ENCODE results near the gene CACNB3. TPM values are rescaled to one million over a fixed set of nuclear protein-coding genes. Genes with fewer than 3 reads are reported as not detected.
A peak's percentile ranks its signal among the peaks of the same experiment; 100 is the strongest.

Gene CACNB3
- total and polyA plus RNA-seq, 9 of the 15 experiments (the other 6 are each of a cell fraction or from before 2014, with no cell fraction given): 0.24 to 2.0 (median 1.5) TPM

DNA sequence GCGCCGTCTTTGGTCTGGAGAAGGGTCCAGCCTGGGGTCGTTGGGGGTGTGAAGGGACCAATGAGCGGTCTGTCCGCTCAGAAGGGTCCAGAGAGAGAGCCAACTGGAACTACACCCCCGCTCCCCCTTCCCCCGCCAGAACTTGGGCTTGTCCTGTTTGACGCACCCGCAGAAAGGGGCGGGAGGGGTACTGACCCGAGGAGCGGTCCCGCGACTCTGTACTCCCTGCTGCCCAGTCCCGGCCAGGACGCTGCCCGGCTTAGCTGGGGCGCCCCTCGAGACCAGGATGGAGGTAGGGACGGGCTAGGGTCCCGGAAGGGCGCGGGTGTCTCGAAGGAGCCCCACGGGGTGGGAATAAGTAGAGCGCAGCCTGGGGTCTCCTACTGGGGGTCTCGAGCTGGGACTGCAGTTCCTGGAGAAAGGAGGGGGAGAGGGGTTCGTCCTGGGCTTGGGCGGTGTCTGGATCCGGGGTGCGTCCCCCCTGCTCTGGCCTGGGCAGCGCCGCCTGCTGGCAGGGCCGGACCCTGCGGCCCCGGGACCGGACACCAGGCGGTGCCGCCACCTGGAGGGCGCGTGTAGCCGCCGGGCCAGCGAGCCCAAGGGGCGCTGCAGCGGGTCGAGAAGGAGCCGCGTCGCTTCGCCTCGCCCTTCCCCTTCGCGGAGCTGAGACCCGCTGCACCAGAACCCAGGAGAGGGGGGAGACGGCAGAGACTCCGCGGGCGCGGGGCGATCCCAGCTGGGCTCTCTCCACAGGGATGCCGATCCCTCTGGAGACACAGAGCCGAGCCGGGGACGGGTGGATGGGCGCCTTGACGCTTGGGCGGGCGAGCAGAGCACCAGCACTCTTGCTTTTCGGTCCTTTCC, 3.8 kb upstream of the CACNB3 start (continued):
- TF ChIP-seq THAP12 (CRISPR knock-in tag; IDR thresholded peaks at IDR 0.05) (0 out of 2 replicates have a peak, but pooled peaks have one; percentile 36), MAZ (CRISPR knock-in tag; conservative IDR thresholded peaks at IDR 0.05 in 1 of 2, IDR thresholded peaks at IDR 0.05 in 1 of 2) (peak; percentile 89), ZSCAN29 (IDR thresholded peaks at IDR 0.05) (peak; percentile 58; the same call in 1 of the 2 replicates), ZBTB7A (IDR thresholded peaks at IDR 0.05; ENCODE audit: borderline replicate concordance, control insufficient read depth, low read depth, low read length) (peak; percentile 96), ZNF384 (IDR thresholded peaks at IDR 0.05; ENCODE audit: low read depth, low read length) (peak; percentile 65), FOXA3 (CRISPR knock-in tag; conservative IDR thresholded peaks at IDR 0.05 in 1 of 2, IDR thresholded peaks at IDR 0.05 in 1 of 2) (peak in 1 of 2 experiments; percentile 78; a peak in 2 of 4 replicates), AFF1 (IDR thresholded peaks at IDR 0.05; ENCODE audit: low read depth in 1 of 2, partially characterized antibody in 2 of 2) (no peak), ZNF766 (CRISPR knock-in tag; conservative IDR thresholded peaks at IDR 0.05) (no peak), FOXK2 (conservative IDR thresholded peaks at IDR 0.05 in 1 of 2, IDR thresholded peaks at IDR 0.05 in 1 of 2; ENCODE audit: low read depth in 2 of 2) (peak; percentile 25 to 26; a peak in 2 of 4 replicates), ZNF316 (IDR thresholded peaks at IDR 0.05) (no peak)
- TF ChIP-seq, protein P1, sequence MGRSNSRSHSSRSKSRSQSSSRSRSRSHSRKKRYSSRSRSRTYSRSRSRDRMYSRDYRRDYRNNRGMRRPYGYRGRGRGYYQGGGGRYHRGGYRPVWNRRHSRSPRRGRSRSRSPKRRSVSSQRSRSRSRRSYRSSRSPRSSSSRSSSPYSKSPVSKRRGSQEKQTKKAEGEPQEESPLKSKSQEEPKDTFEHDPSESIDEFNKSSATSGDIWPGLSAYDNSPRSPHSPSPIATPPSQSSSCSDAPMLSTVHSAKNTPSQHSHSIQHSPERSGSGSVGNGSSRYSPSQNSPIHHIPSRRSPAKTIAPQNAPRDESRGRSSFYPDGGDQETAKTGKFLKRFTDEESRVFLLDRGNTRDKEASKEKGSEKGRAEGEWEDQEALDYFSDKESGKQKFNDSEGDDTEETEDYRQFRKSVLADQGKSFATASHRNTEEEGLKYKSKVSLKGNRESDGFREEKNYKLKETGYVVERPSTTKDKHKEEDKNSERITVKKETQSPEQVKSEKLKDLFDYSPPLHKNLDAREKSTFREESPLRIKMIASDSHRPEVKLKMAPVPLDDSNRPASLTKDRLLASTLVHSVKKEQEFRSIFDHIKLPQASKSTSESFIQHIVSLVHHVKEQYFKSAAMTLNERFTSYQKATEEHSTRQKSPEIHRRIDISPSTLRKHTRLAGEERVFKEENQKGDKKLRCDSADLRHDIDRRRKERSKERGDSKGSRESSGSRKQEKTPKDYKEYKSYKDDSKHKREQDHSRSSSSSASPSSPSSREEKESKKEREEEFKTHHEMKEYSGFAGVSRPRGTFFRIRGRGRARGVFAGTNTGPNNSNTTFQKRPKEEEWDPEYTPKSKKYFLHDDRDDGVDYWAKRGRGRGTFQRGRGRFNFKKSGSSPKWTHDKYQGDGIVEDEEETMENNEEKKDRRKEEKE (IDR thresholded peaks at IDR 0.05; ENCODE audit: borderline replicate concordance in 1 of 2, control insufficient read depth in 1 of 2, low read depth in 2 of 2, low read length in 1 of 2): 0 out of 4 replicates have a peak, but pooled peaks of 1 of the 2 experiments have one; percentile 42
- TF ChIP-seq, protein P2, sequence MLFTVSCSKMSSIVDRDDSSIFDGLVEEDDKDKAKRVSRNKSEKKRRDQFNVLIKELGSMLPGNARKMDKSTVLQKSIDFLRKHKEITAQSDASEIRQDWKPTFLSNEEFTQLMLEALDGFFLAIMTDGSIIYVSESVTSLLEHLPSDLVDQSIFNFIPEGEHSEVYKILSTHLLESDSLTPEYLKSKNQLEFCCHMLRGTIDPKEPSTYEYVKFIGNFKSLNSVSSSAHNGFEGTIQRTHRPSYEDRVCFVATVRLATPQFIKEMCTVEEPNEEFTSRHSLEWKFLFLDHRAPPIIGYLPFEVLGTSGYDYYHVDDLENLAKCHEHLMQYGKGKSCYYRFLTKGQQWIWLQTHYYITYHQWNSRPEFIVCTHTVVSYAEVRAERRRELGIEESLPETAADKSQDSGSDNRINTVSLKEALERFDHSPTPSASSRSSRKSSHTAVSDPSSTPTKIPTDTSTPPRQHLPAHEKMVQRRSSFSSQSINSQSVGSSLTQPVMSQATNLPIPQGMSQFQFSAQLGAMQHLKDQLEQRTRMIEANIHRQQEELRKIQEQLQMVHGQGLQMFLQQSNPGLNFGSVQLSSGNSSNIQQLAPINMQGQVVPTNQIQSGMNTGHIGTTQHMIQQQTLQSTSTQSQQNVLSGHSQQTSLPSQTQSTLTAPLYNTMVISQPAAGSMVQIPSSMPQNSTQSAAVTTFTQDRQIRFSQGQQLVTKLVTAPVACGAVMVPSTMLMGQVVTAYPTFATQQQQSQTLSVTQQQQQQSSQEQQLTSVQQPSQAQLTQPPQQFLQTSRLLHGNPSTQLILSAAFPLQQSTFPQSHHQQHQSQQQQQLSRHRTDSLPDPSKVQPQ (CRISPR knock-in tag; IDR thresholded peaks at IDR 0.05; ENCODE audit: borderline replicate concordance): no peak
